Gastrocnemius medialis (tissue), 4 donors: ENCODE data around the gene MYBPC3.

Experiments used
- POLR2A ChIP-seq, 2 donors: fragments of 450-650 bp; IDR thresholded peaks; one replicate each; pipeline ENCODE4 v1.6.1; 2017; ENCODE audit warnings: antibody characterized with exemption in 2 of 2, mild to moderate bottlenecking in 2 of 2, moderate library complexity in 2 of 2
- TF ChIP-seq, protein P1 (sequence below), 5 experiments: fragments of 450-650 bp in 3 of 5; fragments of 200-600 bp in 2 of 5; sonication (generic) in 2 of 5; IDR thresholded peaks in 4 of 5; conservative IDR thresholded peaks in 1 of 5; 1 replicate in 4 of 5; 2 replicates in 1 of 5; pipeline ENCODE4 v1.5.1; 2016 to 2019; ENCODE audit warnings: antibody characterized with exemption in 5 of 5, mild to moderate bottlenecking in 3 of 5, moderate library complexity in 3 of 5

DNA sequence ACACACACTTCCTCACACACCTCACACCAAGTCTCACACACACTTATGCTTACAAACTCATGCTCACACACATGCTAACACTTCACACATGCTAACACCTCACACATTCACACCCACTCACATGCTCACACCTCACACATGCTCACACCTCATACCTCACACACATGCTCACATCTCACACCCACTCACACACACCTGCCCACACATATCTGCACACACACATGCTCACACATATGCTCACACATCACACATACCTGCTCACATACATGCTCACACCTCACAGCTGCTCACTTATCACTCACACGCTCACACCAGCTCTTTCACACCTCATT lies 4.5 kb upstream of the MYBPC3 start:
- TF ChIP-seq, protein P1, sequence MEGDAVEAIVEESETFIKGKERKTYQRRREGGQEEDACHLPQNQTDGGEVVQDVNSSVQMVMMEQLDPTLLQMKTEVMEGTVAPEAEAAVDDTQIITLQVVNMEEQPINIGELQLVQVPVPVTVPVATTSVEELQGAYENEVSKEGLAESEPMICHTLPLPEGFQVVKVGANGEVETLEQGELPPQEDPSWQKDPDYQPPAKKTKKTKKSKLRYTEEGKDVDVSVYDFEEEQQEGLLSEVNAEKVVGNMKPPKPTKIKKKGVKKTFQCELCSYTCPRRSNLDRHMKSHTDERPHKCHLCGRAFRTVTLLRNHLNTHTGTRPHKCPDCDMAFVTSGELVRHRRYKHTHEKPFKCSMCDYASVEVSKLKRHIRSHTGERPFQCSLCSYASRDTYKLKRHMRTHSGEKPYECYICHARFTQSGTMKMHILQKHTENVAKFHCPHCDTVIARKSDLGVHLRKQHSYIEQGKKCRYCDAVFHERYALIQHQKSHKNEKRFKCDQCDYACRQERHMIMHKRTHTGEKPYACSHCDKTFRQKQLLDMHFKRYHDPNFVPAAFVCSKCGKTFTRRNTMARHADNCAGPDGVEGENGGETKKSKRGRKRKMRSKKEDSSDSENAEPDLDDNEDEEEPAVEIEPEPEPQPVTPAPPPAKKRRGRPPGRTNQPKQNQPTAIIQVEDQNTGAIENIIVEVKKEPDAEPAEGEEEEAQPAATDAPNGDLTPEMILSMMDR (IDR thresholded peaks at IDR 0.05 in 4 of 5, conservative IDR thresholded peaks at IDR 0.05 in 1 of 5): no peak
- no peak for TF ChIP-seq POLR2A (IDR thresholded peaks at IDR 0.05)
